Body of pancreas (tissue), 4 donors: ENCODE data around the gene ARHGEF35.
"Not testable (repeated sequence)": the region's sequence is repeated elsewhere in the genome, so short reads cannot be mapped to it uniquely, and the experiment has no call there.

Experiments used
- CTCF ChIP-seq, 7 experiments: fragments of 450-650 bp in 4 of 7; fragments of 200-600 bp in 3 of 7; sonication (generic) in 3 of 7; IDR thresholded peaks; one replicate each; pipeline ENCODE4 v1.5.1; 2016 to 2019; ENCODE audit warnings: antibody characterized with exemption in 7 of 7
- POLR2A ChIP-seq, 3 donors: fragments of 450-650 bp; IDR thresholded peaks; one replicate each; pipeline ENCODE4 v1.6.1; 2016; ENCODE audit warnings: antibody characterized with exemption in 3 of 3, mild to moderate bottlenecking in 2 of 3

GRCh38 chr7:144195212-144195872 lies at the start of gene ARHGEF35:
- not testable (repeated sequence) for TF ChIP-seq CTCF, POLR2A (IDR thresholded peaks at IDR 0.05)
